HG03135 (cell line): ENCODE results near the gene CCDC178.

Source experiments
- ATAC-seq: cut with Tn5 transposase; IDR thresholded peaks from one replicate; pipeline ENCODE4 v1.9.1; 2021; ENCODE audit warnings: mild to moderate bottlenecking, moderate library complexity; ENCODE audit not compliant: unreplicated experiment

Gene CCDC178

DNA sequence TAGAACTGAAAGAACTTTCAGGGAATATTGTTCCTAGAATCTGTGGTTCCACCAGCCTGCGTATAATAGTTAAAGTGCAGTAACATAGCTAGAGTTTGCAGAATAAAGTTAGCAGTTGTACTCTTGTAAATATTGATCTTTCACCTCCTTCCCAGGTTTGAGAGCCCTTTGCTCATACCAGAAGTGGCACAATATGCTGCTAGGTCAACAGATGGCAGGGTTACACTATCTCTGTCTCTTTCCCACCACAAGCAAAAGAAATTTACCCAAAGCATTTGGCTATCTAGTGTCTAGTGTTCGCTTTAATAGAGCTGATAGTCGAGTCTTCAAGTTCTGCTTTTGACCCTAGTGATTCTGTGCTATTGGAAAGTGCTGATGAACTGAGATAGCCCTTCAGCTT lies 548.7 kb downstream of the CCDC178 start:
- no peak for ATAC-seq

DNA sequence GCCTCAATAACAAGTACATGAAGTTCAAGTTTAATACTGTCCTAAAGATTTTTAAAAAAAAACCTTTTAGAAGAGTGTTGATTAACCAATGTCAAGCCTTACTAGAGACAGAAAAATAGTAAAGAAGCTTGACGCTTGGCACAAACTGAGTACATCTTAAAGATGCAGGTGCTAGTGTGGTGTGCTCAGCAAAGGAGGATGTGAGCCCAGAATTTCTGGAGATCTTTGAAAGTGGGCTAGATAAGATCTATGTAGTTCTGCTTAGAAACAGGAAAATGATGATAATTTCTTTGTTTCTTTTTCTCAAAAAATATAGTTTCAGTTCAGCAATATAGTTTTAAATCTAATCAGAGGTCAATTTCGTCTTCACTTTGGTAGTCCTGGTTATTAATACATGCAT lies 549.4 kb downstream of the CCDC178 start:
- ATAC-seq, result no peak

DNA sequence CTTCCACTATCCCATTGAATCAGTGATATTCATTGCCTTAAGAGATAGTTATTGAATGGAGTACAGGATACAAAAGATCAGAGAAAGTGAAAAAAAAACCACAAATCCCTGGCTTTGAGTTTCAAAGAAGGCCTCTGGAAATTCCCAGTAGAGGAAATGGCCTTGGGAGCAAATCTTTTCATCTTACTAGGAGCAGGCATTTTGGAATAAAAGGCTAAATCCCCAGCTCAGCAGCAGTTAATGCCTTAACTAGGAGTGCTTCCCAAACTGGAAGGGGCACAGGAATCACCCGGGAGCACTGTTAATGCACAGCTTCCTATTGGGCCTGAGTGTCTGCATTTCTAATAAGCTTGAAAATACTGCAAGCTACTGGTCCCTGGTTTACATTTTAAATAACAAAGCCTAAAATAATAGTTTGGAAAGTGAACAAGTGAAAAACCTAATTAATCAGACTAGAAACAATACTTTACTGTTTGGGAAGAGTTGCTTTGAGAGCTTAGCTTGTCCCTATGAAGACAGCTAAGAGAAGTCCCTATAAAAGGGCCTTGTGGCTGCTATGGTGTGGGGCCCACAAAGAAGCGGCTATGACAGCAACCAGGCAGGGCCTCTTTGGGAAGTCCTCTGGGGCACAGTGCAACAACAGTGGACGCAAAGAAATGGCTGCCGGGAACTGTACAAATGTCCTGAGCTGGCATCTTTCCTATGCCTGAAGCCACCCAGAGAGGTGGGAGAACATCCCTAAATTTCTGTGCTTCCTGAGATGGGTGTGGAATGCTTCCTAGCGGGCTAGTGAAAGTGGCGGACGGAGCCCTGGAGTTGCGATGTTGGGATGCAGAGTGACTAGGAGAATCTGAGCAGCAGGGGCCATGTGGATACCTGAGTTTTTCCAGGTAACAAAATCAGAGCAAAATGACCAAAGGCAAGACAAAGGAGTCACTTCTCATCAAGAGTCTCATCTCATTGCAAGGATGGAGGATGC lies 550.6 kb downstream of the CCDC178 start:
- no peak for ATAC-seq

DNA sequence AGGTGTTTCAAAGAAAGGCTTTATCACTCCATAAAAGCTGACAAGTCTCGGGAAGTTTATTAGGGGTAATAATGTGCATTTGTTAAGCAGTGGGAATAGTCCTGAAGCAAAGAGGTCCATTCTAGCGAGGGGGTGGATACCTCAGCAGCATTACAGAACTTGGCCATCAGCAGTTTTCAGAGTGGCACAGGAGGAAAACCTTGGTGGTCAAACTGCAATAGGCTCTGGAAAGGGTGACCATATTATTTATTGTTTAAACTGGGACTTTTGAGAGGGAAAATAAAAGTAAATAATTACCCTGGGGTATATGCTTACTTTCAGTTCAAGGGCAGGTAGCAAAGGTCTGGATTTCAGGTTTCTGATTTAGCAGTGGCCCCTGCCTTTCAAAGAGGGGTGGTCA lies 552.2 kb downstream of the CCDC178 start:
- ATAC-seq, result no peak
